ENCODE results near the gene COPE. TPM values are rescaled to one million over a fixed set of nuclear protein-coding genes. Genes with fewer than 3 reads are reported as not detected.

Gene COPE
- polyA plus RNA-seq, 1 donor (not counting 4 experiments of a cell fraction or from before 2014, with no cell fraction given), result 109 TPM

DNA sequence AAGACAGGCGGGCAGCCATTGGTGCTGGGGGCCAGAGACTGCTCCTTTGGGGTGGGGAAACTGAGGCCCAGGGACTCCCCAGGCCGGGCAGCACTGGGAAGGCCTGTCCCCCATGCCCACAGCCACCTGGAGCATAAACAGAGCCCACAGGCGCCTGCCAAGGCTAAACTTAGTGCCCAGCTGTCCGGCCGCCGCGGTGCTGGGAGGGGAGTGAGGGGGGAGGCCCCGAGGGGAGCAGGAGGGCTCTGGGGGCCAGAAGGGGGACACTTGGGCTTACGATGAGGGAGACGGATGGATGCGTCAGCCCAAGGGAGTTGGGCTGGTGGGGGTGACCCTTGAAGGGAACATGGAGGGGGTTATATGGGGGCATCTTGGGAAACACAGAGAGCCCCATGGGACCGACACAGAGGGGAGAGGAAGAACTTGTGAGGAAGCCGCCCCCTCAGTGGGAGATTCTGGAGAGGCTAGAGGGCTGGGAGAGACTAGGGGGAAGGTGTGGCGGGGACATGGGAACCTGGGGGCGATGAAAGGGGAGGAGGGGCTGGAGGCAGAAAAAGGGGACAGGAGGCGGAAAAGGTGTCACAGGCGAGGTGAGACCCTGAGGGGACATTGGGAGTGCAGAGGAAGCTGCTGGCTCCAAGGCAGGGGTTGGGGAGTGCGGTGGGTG, 25.5 kb downstream of the COPE start:
- Histone ChIP-seq H3K9me3 (ENCODE audit: control insufficient read depth, low read depth, low read length) (no peaks in the 10 kb centered on the region), H3K27ac (ENCODE audit: control insufficient read depth, insufficient read depth, low read length) (no peak overlapping the region), H2AFZ (ENCODE audit: control insufficient read depth, low read length) (no peak overlapping the region), H3K79me2 (ENCODE audit: control insufficient read depth, insufficient read depth, low read length) (no peaks in the 10 kb centered on the region), H3K4me3 (ENCODE audit: control insufficient read depth in 2 of 3, extremely low read depth in 1 of 3, insufficient read depth in 2 of 3, low read depth in 1 of 3, low read length in 3 of 3) (no peak overlapping the region), H3K36me3 (ENCODE audit: control insufficient read depth in 2 of 2, extremely low read depth in 1 of 2, insufficient read depth in 2 of 2, low read length in 2 of 2) (no peaks in the 10 kb centered on the region), H3K27me3 (ENCODE audit: control insufficient read depth, extremely low read depth, insufficient read depth, low read length) (peaks cover 35% of the 10 kb centered on the region), H4K20me1 (ENCODE audit: control insufficient read depth, extremely low read depth, insufficient read depth, low read length) (no peaks in the 10 kb centered on the region), H3K9me1 (ENCODE audit: control insufficient read depth, extremely low read depth, insufficient read depth, low read length) (no peaks in the 10 kb centered on the region), H3K4me1 (ENCODE audit: control insufficient read depth, extremely low read depth, insufficient read depth, low read length) (no peaks in the 10 kb centered on the region), H3K4me2 (ENCODE audit: control insufficient read depth, extremely low read depth, insufficient read depth, low read depth, low read length) (no peak overlapping the region), H3K9ac (ENCODE audit: control insufficient read depth, extremely low read depth, insufficient read depth, low read length) (no peak overlapping the region)
- no peak for TF ChIP-seq EZH2 (IDR thresholded peaks at IDR 0.05; ENCODE audit: low read length)
- TF ChIP-seq, protein P1, sequence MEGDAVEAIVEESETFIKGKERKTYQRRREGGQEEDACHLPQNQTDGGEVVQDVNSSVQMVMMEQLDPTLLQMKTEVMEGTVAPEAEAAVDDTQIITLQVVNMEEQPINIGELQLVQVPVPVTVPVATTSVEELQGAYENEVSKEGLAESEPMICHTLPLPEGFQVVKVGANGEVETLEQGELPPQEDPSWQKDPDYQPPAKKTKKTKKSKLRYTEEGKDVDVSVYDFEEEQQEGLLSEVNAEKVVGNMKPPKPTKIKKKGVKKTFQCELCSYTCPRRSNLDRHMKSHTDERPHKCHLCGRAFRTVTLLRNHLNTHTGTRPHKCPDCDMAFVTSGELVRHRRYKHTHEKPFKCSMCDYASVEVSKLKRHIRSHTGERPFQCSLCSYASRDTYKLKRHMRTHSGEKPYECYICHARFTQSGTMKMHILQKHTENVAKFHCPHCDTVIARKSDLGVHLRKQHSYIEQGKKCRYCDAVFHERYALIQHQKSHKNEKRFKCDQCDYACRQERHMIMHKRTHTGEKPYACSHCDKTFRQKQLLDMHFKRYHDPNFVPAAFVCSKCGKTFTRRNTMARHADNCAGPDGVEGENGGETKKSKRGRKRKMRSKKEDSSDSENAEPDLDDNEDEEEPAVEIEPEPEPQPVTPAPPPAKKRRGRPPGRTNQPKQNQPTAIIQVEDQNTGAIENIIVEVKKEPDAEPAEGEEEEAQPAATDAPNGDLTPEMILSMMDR (optimal IDR thresholded peaks at IDR 0.05 in 1 of 3, IDR thresholded peaks at IDR 0.05 in 1 of 3, conservative IDR thresholded peaks at IDR 0.05 in 1 of 3; ENCODE audit: extremely low read depth in 1 of 3, insufficient read depth in 2 of 3, low read length in 3 of 3), result no peak
- dilution Hi-C loops (cut with MboI; ENCODE audit: extremely low pct_ligation_motif_present, low sequenced_read_pairs), result no loop called here
- DNase-seq (ENCODE audit: low read depth, low spot score) (no peak), FAIRE-seq (no peak)

GRCh38 chr19:18889949-18890745, 29.0 kb downstream of the COPE start:
- Histone ChIP-seq H3K4me2 (ENCODE audit: control insufficient read depth, extremely low read depth, insufficient read depth, low read depth, low read length) (no peak overlapping the region), H2AFZ (ENCODE audit: control insufficient read depth, low read length) (no peak overlapping the region), H3K9ac (ENCODE audit: control insufficient read depth, extremely low read depth, insufficient read depth, low read length) (no peak overlapping the region), H3K9me3 (ENCODE audit: control insufficient read depth, low read depth, low read length) (no peaks in the 10 kb centered on the region), H3K27me3 (ENCODE audit: control insufficient read depth, extremely low read depth, insufficient read depth, low read length) (peaks cover 18% of the 10 kb centered on the region), H3K36me3 (ENCODE audit: control insufficient read depth in 2 of 2, extremely low read depth in 1 of 2, insufficient read depth in 2 of 2, low read length in 2 of 2) (no peaks in the 10 kb centered on the region), H3K79me2 (ENCODE audit: control insufficient read depth, insufficient read depth, low read length) (no peaks in the 10 kb centered on the region), H3K4me1 (ENCODE audit: control insufficient read depth, extremely low read depth, insufficient read depth, low read length) (no peaks in the 10 kb centered on the region), H3K27ac (ENCODE audit: control insufficient read depth, insufficient read depth, low read length) (no peak overlapping the region), H3K4me3 (ENCODE audit: control insufficient read depth in 2 of 3, extremely low read depth in 1 of 3, insufficient read depth in 2 of 3, low read depth in 1 of 3, low read length in 3 of 3) (no peak overlapping the region), H3K9me1 (ENCODE audit: control insufficient read depth, extremely low read depth, insufficient read depth, low read length) (no peaks in the 10 kb centered on the region), H4K20me1 (ENCODE audit: control insufficient read depth, extremely low read depth, insufficient read depth, low read length) (no peaks in the 10 kb centered on the region)
- FAIRE-seq, result no peak
- no peak for TF ChIP-seq EZH2 (IDR thresholded peaks at IDR 0.05; ENCODE audit: low read length)
- TF ChIP-seq, protein P1 (optimal IDR thresholded peaks at IDR 0.05 in 1 of 3, IDR thresholded peaks at IDR 0.05 in 1 of 3, conservative IDR thresholded peaks at IDR 0.05 in 1 of 3; ENCODE audit: extremely low read depth in 1 of 3, insufficient read depth in 2 of 3, low read length in 3 of 3), result no peak
- dilution Hi-C loops (cut with MboI; ENCODE audit: extremely low pct_ligation_motif_present, low sequenced_read_pairs), result no loop called here
- no peak for DNase-seq (ENCODE audit: low read depth, low spot score)
